ENCODE data around the gene GART. TPM values are rescaled to one million over a fixed set of nuclear protein-coding genes. Genes with fewer than 3 reads are reported as not detected.

Gene GART
- total RNA-seq, 2 donors from 2014 or later: 55.9 to 65.3 TPM

DNA sequence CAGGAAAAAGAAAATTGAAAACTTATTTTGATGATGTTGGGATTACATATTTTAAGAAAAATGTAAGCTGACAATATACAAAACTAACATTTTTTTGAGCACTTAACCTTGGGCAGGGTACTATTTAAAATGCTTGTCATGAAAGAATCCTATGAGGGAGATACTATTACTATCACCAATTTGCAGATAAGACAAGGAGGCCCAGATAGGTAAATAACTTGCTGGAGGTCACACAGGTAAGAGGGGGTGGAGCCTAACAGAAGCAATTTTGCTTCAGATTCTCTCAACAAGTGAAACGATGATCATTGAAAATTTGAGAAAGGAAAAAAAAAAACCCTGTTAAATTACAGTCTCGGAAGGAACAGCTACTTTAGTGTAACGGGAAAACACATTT lies 1.2 kb downstream of the GART start:
- no peak overlapping the region for H3K4me3 ChIP-seq
- intact Hi-C loops (cut with DNase I): no loop called here

DNA sequence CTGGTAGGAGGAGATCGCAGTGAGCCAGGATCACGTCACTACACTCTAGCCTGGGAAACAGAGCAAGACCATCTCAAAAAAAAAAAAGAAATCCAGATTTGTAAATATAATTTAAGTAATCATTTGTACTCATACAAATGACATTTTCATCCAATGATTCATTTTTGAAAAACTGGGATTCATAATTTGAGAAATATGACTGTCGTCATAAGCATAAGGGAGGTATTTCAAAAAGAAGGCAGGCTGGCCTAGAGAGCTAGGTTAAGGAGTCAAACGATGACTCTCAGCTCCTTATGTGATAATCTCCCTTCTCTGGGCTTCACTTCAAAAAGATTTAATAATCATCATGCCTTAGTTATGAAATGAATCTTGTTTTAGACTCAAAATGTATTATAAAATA lies 2.3 kb downstream of the GART start:
- H3K27me3 ChIP-seq (replicated peaks; ENCODE audit: insufficient read depth): no peaks in the 10 kb centered on the region
- H3K9me3 ChIP-seq: no peaks in the 10 kb centered on the region
- no peaks in the 10 kb centered on the region for H3K36me3 ChIP-seq
- intact Hi-C loops (cut with DNase I): no loop called here
- DNase-seq (ENCODE audit: low spot score): no peak
- 81% methylated on average over 4 of the region's 4 CpGs for WGBS
- no peak overlapping the region for H3K27ac ChIP-seq
- no peak overlapping the region for H3K4me3 ChIP-seq
- TF ChIP-seq POLR2A (IDR thresholded peaks at IDR 0.05) (no peak), POLR2AphosphoS5 (IDR thresholded peaks at IDR 0.05) (no peak)
- TF ChIP-seq, protein P1, sequence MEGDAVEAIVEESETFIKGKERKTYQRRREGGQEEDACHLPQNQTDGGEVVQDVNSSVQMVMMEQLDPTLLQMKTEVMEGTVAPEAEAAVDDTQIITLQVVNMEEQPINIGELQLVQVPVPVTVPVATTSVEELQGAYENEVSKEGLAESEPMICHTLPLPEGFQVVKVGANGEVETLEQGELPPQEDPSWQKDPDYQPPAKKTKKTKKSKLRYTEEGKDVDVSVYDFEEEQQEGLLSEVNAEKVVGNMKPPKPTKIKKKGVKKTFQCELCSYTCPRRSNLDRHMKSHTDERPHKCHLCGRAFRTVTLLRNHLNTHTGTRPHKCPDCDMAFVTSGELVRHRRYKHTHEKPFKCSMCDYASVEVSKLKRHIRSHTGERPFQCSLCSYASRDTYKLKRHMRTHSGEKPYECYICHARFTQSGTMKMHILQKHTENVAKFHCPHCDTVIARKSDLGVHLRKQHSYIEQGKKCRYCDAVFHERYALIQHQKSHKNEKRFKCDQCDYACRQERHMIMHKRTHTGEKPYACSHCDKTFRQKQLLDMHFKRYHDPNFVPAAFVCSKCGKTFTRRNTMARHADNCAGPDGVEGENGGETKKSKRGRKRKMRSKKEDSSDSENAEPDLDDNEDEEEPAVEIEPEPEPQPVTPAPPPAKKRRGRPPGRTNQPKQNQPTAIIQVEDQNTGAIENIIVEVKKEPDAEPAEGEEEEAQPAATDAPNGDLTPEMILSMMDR (IDR thresholded peaks at IDR 0.05): no peak
- no peaks in the 10 kb centered on the region for H3K4me1 ChIP-seq (replicated peaks)

More for the DNA sequence above, 1.2 kb downstream of the GART start:
- no peak overlapping the region for H3K27ac ChIP-seq
- no peaks in the 10 kb centered on the region for H3K9me3 ChIP-seq
- H3K36me3 ChIP-seq: no peaks in the 10 kb centered on the region
- no peak for DNase-seq (ENCODE audit: low spot score)
- H3K27me3 ChIP-seq (replicated peaks; ENCODE audit: insufficient read depth): no peaks in the 10 kb centered on the region
- H3K4me1 ChIP-seq (replicated peaks): no peaks in the 10 kb centered on the region
- WGBS: 72% methylated on average over 3 of the region's 3 CpGs
- TF ChIP-seq, protein P1 (IDR thresholded peaks at IDR 0.05): no peak

DNA sequence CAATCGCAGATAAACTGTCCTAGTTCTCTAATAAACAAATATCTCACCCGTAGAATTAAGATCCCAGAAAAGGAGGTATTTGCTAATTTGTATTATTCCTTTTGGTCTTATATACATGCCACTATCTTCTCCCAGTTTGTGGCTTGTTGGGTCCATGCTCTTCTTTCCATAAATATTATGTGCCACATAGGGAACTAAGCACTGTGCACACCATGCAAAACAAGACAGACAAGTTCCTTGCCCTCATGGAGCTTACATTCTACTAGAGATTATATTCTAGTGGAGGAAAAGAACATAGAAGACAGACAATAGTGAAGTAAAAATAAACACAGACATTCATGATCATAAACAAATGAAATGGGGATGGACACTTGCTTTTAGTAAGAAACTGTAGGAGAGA lies 4.7 kb downstream of the GART start:
- no peak overlapping the region for H3K4me3 ChIP-seq
- H3K36me3 ChIP-seq: peaks cover 0 to 5% of the 10 kb centered on the region in 2 donors
- H3K27me3 ChIP-seq (replicated peaks; ENCODE audit: insufficient read depth): no peaks in the 10 kb centered on the region
- WGBS: 92% methylated on average over 2 of the region's 2 CpGs
- intact Hi-C loops (cut with DNase I): no loop called here
- TF ChIP-seq, protein P1 (IDR thresholded peaks at IDR 0.05): no peak
- TF ChIP-seq POLR2A (IDR thresholded peaks at IDR 0.05) (no peak), POLR2AphosphoS5 (IDR thresholded peaks at IDR 0.05) (no peak)
- no peaks in the 10 kb centered on the region for H3K4me1 ChIP-seq (replicated peaks)
- no peaks in the 10 kb centered on the region for H3K9me3 ChIP-seq
- no peak for DNase-seq (ENCODE audit: low spot score)
- H3K27ac ChIP-seq: no peak overlapping the region

DNA sequence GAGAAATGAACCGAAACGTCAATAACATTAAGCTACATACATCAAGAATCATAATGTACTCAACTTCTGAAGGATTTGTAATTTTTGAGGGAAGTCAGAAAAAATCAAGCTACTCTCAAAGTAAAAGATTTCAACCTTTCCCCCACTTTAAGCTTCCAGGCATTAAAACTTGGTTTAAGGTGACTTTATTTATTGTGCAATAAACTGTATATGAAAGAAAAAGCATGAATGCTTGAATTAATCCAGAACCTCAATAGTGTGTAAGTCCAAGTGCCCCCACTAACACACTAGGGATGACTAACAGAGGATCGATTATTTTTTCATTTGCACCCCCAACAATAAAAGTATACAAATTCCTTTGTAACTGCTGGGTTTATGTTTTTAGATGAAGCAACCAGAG lies 10.9 kb downstream of the GART start:
- TF ChIP-seq POLR2A (IDR thresholded peaks at IDR 0.05) (no peak), POLR2AphosphoS5 (IDR thresholded peaks at IDR 0.05) (no peak)
- TF ChIP-seq, protein P1 (IDR thresholded peaks at IDR 0.05): no peak
- peaks cover 6 to 7% of the 10 kb centered on the region in 2 donors for H3K36me3 ChIP-seq
- no peak overlapping the region for H3K4me3 ChIP-seq
- no peaks in the 10 kb centered on the region for H3K4me1 ChIP-seq (replicated peaks)
- H3K27me3 ChIP-seq (replicated peaks; ENCODE audit: insufficient read depth): no peaks in the 10 kb centered on the region
- no peak overlapping the region for H3K27ac ChIP-seq
- H3K9me3 ChIP-seq: no peaks in the 10 kb centered on the region
- no peak for DNase-seq (ENCODE audit: low spot score)
- intact Hi-C loops (cut with DNase I): no loop called here
- WGBS: 84% methylated on average over 3 of the region's 3 CpGs

DNA sequence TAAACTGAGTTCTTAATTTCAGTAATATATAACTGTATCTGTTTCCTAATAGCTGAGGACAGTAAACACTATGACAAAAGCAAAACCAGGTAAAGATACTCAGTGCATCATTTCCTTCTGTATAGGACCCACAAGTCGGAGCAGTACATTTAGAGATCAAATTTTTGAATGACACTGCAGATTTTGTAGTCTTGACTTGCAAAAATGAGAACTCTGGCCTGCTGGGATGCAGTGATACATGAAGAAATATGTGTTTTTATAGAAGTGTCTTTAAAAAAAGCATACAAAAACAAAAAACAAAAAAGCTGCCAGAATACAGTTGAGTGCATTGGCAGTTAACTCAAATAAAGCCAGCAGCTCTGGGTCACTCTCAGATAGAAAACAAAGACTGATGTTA lies 19.0 kb downstream of the GART start:
- Histone ChIP-seq H3K36me3 (peaks cover 0 to 3% of the 10 kb centered on the region in 2 donors), H3K4me3 (no peak overlapping the region), H3K9me3 (no peaks in the 10 kb centered on the region), H3K27me3 (replicated peaks; ENCODE audit: insufficient read depth) (no peaks in the 10 kb centered on the region), H3K27ac (no peak overlapping the region), H3K4me1 (replicated peaks) (no peaks in the 10 kb centered on the region)
- TF ChIP-seq POLR2AphosphoS5 (IDR thresholded peaks at IDR 0.05) (no peak), POLR2A (IDR thresholded peaks at IDR 0.05) (no peak)
- TF ChIP-seq, protein P1 (IDR thresholded peaks at IDR 0.05): no peak
- intact Hi-C loops (cut with DNase I): no loop called here
- WGBS: 91% methylated on average over 1 of the region's 1 CpG
- DNase-seq (ENCODE audit: low spot score): no peak
